Suprapubic skin (tissue), 4 donors: ENCODE data around the gene NRP2. TPM values are rescaled to one million over a fixed set of nuclear protein-coding genes. Genes with fewer than 3 reads are reported as not detected.

Source experiments
- DNase-seq, 2 donors: peaks; one replicate each; pipeline ENCODE4 v3.0.0-alpha.2; 2019; ENCODE audit warnings: low spot score in 2 of 2
- H3K27ac ChIP-seq: fragments of 200-600 bp; sonication (generic); one replicate; pipeline ENCODE4 v1.5.1; 2019
- H3K27me3 ChIP-seq: fragments of 200-600 bp; sonication (generic); one replicate; pipeline ENCODE4 v1.5.1; 2019
- H3K36me3 ChIP-seq: fragments of 200-600 bp; sonication (generic); one replicate; pipeline ENCODE4 v1.5.1; 2019
- H3K4me1 ChIP-seq: fragments of 200-600 bp; sonication (generic); one replicate; pipeline ENCODE4 v1.5.1; 2019
- H3K4me3 ChIP-seq: fragments of 200-600 bp; sonication (generic); one replicate; pipeline ENCODE4 v1.5.1; 2019; ENCODE audit warnings: mild to moderate bottlenecking
- H3K9me3 ChIP-seq: fragments of 200-600 bp; sonication (generic); one replicate; pipeline ENCODE4 v1.5.1; 2019
- EP300 ChIP-seq: sonication (generic); formaldehyde crosslinking; IDR thresholded peaks from one replicate; pipeline ENCODE4 v1.6.1; 2017; ENCODE audit warnings: antibody characterized with exemption
- POLR2A ChIP-seq, 2 donors: fragments of 450-650 bp; IDR thresholded peaks; one replicate each; pipeline ENCODE4 v1.6.1; 2017; ENCODE audit warnings: antibody characterized with exemption in 2 of 2, mild to moderate bottlenecking in 2 of 2, moderate library complexity in 2 of 2
- POLR2AphosphoS5 ChIP-seq, 3 donors: sonication (generic); formaldehyde crosslinking; IDR thresholded peaks; one replicate each; pipeline ENCODE4 v1.6.1; 2017; ENCODE audit warnings: antibody characterized with exemption in 3 of 3
- WGBS: methylation state at CpG from one replicate; pipeline ENCODE4 v1.1.5; 2018; 5-methylcytosine and 5-hydroxymethylcytosine counted together
- total RNA-seq, 4 donors: library from RNA; depleted of rRNA; stranded (reverse); fragments of >200 nt; gene quantifications; one replicate each; pipeline ENCODE4 v1.1.0, GENCODE V29; 2016
- TF ChIP-seq, protein P1 (sequence below), 2 donors: fragments of 200-600 bp in 1 of 2; fragments of 450-650 bp in 1 of 2; sonication (generic) in 1 of 2; IDR thresholded peaks; one replicate each; pipeline ENCODE4 v1.5.1; 2016 to 2019; ENCODE audit warnings: antibody characterized with exemption in 2 of 2, mild to moderate bottlenecking in 1 of 2, moderate library complexity in 1 of 2

Gene NRP2
- total RNA-seq, 4 donors from 2014 or later, result 3.4 to 8.9 (median 6.6) TPM

DNA sequence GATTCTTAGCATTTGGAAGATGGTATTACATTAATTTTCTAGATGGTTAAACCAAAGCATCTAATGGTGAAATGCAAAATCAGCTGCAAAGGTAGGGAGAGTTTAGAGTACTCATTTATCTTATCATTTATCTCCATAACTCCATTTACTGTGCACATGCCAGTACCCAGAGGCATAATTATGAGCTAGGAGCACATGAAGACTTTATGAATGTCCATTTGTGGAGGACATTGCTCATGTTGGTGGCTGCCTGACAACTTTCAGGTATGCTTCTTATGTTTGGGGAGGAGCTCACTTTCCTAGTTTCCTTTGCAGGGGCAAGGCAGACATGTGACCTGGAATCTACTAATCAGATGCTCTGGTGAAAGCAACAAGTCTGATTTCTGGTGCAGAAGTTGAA, 134.0 kb downstream of the NRP2 start:
- no peak for TF ChIP-seq EP300
- TF ChIP-seq POLR2A (IDR thresholded peaks at IDR 0.05), result no peak
- TF ChIP-seq, protein P1, sequence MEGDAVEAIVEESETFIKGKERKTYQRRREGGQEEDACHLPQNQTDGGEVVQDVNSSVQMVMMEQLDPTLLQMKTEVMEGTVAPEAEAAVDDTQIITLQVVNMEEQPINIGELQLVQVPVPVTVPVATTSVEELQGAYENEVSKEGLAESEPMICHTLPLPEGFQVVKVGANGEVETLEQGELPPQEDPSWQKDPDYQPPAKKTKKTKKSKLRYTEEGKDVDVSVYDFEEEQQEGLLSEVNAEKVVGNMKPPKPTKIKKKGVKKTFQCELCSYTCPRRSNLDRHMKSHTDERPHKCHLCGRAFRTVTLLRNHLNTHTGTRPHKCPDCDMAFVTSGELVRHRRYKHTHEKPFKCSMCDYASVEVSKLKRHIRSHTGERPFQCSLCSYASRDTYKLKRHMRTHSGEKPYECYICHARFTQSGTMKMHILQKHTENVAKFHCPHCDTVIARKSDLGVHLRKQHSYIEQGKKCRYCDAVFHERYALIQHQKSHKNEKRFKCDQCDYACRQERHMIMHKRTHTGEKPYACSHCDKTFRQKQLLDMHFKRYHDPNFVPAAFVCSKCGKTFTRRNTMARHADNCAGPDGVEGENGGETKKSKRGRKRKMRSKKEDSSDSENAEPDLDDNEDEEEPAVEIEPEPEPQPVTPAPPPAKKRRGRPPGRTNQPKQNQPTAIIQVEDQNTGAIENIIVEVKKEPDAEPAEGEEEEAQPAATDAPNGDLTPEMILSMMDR (IDR thresholded peaks at IDR 0.05), result no peak
- TF ChIP-seq POLR2AphosphoS5 (IDR thresholded peaks at IDR 0.05), result no peak
- DNase-seq, result no peak
- no peaks in the 10 kb centered on the region for H3K27me3 ChIP-seq
- peaks cover 7% of the 10 kb centered on the region for H3K4me1 ChIP-seq
- no peak overlapping the region for H3K27ac ChIP-seq
- H3K36me3 ChIP-seq, result no peaks in the 10 kb centered on the region
- H3K9me3 ChIP-seq, result no peaks in the 10 kb centered on the region
- H3K4me3 ChIP-seq, result no peak overlapping the region

DNA sequence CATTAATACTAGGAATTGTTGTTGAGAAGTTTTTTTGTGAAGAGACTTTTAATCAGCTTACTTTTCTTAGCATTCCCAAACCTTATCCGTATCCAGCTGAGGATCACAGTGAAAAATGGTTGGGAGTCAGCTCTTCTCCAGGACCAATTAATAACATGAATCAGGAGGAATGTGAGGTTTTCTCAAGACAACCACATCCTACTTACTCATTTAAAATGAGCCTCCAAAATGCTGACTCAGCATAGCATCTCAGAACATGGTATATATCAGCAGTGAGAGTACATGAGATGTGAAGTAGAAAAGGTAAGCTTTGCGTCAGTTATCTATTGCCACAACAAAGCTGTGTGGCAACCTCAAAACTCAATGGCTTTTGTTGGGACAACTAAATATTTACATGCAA, 140.3 kb downstream of the NRP2 start:
- DNase-seq, result no peak
- WGBS, result 95% methylated on average over 2 of the region's 2 CpGs
- Histone ChIP-seq H3K27ac (no peak overlapping the region), H3K27me3 (peaks cover 5% of the 10 kb centered on the region), H3K4me3 (no peak overlapping the region), H3K36me3 (no peaks in the 10 kb centered on the region), H3K4me1 (no peaks in the 10 kb centered on the region), H3K9me3 (no peaks in the 10 kb centered on the region)
- no peak for TF ChIP-seq POLR2A (IDR thresholded peaks at IDR 0.05)
- no peak for TF ChIP-seq EP300
- no peak for TF ChIP-seq POLR2AphosphoS5 (IDR thresholded peaks at IDR 0.05)
- TF ChIP-seq, protein P1 (IDR thresholded peaks at IDR 0.05), result no peak

DNA sequence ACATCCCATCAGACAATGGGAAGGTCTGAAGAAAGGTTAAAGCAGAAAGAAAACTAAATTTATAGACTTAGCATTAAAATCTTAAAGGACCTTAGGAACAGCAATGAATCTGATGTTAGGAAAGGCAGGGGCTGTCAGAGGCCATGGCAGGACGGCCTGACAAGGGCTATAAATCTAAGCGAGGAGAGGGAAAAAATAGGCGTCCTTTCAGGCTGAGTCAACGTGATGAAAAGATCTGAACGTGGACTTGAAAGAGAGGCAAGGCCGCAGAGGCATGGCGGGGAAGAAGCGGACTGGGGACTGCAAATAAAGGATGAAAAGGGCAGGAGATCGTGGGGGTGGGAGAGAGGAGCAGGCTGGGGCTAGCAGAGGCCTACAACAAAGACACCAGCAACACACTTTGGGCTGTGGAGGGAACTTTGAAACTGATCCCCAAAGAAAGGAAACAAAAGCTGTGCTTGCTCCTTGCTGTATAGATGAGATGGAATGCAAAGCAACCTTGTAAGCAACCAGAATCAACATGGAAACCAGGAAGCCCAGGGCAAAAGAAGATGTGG, 145.6 kb downstream of the NRP2 start:
- no peaks in the 10 kb centered on the region for H3K9me3 ChIP-seq
- TF ChIP-seq, protein P1 (IDR thresholded peaks at IDR 0.05), result no peak
- TF ChIP-seq POLR2AphosphoS5 (IDR thresholded peaks at IDR 0.05) (no peak), EP300 (no peak), POLR2A (IDR thresholded peaks at IDR 0.05) (no peak)
- no peak overlapping the region for H3K27ac ChIP-seq
- DNase-seq, result no peak
- no peaks in the 10 kb centered on the region for H3K4me1 ChIP-seq
- no peaks in the 10 kb centered on the region for H3K36me3 ChIP-seq
- 74% methylated on average over 9 of the region's 9 CpGs for WGBS
- no peaks in the 10 kb centered on the region for H3K27me3 ChIP-seq
- no peak overlapping the region for H3K4me3 ChIP-seq

DNA sequence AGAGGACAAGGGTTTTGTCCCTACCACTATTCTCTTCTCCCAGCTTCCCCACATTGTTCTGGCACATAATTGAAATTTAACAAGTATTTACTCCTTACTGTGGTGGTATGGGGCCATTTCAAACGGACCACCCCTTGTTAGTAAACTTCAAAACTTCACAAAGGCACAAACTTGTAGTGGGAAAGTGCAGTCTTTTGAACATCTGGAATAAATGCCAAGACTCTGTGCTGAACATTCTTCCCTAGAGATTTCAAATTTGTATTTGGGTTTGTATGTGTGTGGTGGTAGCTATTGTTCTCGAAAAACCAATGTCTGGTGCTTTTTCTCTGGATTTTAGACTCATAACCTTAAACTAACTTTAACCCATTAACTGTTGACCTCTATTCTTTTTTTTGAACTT, 151.6 kb downstream of the NRP2 start:
- TF ChIP-seq, protein P1 (IDR thresholded peaks at IDR 0.05), result no peak
- no peak for TF ChIP-seq EP300
- TF ChIP-seq POLR2A (IDR thresholded peaks at IDR 0.05), result no peak
- TF ChIP-seq POLR2AphosphoS5 (IDR thresholded peaks at IDR 0.05), result no peak
- no peak for DNase-seq
- H3K27ac ChIP-seq, result no peak overlapping the region
- no peaks in the 10 kb centered on the region for H3K27me3 ChIP-seq
- no peaks in the 10 kb centered on the region for H3K36me3 ChIP-seq
- WGBS, result 61% methylated on average over 2 of the region's 2 CpGs
- no peaks in the 10 kb centered on the region for H3K4me1 ChIP-seq
- no peaks in the 10 kb centered on the region for H3K9me3 ChIP-seq
- no peak overlapping the region for H3K4me3 ChIP-seq

DNA sequence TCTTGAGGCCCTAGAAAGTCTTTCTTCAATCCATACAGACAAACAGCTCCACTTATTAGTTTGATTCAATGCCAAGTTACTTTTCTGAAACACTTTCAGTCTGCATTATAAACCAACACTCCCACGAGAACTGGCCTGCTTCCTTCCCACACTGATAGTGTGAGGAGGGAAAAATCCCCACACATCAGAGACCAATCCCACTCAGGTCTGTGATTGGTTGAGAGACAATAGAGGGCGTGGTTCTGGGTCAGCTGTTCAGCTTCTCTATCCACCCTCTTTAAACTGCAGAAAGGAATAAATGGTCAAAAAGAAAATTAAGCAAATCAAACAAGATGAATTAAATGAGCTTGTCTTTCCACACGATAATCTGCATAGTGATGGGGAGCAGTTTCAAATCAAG, 152.5 kb downstream of the NRP2 start:
- H3K4me1 ChIP-seq, result no peaks in the 10 kb centered on the region
- H3K27me3 ChIP-seq, result no peaks in the 10 kb centered on the region
- WGBS, result 50% methylated on average over 3 of the region's 3 CpGs
- TF ChIP-seq, protein P1 (IDR thresholded peaks at IDR 0.05), result no peak
- no peak for TF ChIP-seq POLR2AphosphoS5 (IDR thresholded peaks at IDR 0.05)
- no peak for TF ChIP-seq POLR2A (IDR thresholded peaks at IDR 0.05)
- TF ChIP-seq EP300, result no peak
- no peak overlapping the region for H3K27ac ChIP-seq
- H3K36me3 ChIP-seq, result no peaks in the 10 kb centered on the region
- no peak overlapping the region for H3K4me3 ChIP-seq
- DNase-seq, result no peak
- H3K9me3 ChIP-seq, result no peaks in the 10 kb centered on the region
